ACHN (cell line): ENCODE results near the gene C16orf46.
"Not testable (repeated sequence)": the region's sequence is repeated elsewhere in the genome, so short reads cannot be mapped to it uniquely, and the experiment has no call there.

Experiments
- DNase-seq: peaks from one replicate; pipeline ENCODE4 v3.0.0-alpha.2; 2015
- in situ Hi-C: cut with HindIII; loops from 2 replicates; pipeline ENCODE4 v1.10.0; 2017; ENCODE audit warnings: low sequenced_read_pairs, low pct_ligation_motif_present, low pct_unique_long_range_greater_than_20kb

Gene C16orf46, protein sequence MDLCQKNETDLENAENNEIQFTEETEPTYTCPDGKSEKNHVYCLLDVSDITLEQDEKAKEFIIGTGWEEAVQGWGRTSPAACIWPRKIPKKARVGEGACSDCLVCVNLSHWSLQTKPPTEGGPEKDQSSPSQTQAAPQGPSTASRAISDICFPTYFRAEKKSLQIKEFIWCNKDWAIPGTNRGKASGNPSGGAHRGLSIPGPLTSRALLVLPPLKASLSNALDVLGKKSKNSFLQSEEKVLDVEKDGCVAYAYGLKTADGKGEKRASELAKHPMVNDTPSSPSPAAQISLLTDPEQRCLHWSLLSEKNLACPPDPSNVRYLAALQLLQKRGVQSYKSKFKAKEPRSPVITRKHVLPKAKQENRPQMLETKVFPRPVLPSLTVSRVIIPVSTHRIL

DNA sequence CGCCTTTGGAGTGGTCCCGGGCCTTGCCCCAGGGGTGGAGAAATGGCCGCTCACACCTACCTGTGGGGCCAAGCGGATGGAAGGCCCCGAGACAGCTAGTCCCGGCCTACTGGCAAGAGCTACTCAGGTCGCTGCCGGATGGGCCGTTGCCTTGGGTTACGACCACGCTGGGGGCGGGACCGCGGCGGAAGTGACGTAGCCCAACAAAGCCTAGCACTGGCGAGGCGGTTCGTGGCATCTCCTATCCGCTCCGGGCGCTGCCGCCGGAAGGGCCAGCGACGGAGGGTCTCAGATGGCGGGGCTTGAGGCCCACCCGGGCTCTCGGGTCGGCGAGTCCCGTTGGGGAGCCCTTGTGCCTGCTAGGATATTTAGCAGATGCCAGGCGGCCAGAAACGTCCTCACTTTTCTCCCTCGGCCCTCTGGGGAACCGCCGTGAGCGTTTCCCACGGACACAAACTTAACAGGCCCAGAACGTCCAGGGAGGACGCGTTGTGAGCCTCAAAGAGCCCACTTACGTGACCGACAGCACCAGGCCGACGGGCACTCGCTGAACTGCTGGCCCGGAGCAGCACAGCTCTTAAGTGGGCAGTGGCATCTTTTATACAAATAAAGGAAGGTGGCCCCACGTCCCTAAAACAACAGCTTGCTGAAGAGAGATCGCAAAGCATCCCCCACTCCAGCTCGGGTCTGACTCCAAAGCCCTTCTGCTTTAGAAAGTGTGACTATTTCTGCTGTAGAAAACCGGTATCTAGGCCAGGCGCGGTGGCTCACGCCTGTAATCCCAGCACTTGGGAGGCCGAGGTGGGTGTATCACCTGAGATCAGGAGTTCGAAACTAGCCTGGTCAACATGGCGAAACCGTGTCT is at the start of gene C16orf46:
C16orf46 (minus strand) TSS at position 163 of the 865 bp plus-strand sequence. CDS start 13,283 bp downstream, outside the sequence.
- peak; percentile 98 for DNase-seq
- in situ Hi-C loops = no loop called here

DNA sequence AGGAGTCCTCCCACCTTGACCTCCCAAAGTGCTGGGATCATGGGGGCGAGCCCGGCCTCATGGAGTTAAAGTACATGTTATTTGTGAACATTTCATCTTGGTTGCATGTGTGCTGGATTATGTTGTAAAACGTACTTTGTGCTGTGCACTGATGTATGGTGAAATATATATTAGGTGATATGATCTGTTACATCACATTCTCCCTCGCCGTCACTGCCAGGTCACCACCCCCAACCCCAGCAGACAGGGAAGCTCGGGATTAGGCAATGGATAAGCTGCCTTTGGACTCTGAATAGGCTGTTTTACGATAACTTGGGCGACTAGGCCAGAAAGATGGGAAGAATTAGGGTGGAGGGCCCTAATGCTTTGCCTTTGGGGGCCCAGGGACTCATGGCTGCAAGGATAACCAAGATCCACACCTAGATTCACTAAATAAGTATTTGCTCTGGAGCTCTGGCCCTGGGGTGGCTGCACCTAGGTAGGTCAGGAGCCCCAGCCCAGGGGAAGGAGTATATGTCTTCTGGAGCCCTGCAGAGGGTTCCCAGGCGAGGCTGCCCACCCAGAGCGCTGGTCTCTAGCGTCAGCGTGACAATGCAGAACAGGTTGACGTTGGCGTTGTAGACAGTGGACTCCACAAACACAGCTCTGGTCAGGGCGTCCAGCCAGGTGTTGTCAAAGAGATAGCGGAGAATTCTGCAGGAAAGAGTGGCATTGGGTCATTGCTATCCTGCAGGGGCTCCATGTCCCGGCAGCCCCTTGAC is 46.2 kb upstream of the C16orf46 start:
- in situ Hi-C loops = no loop called here
- no peak for DNase-seq

DNA sequence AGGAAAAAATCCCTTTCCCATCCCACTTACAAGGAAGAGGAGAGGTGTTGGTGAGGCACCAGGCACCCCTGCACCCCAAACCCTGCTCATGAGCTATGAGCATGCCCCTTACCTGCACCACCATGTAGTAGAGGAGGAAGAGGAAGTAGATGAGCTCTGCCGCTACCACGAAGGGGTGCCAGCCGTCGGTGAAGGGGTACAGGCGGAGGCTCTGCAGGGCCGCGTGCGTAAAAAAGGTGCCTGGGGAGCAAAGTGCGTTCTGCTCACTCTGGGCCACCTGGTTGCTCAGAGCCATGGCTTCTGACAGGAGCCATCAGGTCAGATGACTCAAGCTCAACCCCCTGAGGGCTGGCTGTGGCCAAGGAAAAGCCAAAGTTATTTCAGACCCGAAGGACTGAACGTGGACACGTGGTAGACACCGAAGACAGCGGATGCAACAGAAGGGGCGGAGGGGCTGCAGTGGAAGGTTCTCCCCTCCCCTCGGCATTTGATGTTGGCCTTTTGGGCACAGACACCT is 44.5 kb upstream of the C16orf46 start:
- in situ Hi-C loops = no loop called here

DNA sequence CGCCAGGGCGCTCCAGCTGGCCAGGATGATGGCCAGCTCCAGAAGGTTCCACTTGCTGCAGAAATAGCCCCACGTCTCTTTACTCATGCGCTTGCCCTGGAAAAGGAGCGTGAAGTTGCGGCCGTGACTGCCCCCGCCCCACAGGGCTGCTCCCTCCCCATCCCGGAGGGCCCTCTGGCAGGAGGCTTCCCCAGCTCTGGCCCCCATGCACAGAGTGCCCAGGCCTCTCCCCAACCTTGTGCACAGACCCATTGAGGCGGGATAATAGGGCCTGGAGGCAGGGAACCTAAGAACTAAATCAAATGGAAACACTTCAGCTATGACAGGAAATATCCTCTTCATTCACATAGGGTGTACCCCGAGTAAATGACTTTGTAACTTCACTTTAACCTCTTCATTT is 40.4 kb upstream of the C16orf46 start:
- in situ Hi-C loops = no loop called here
- DNase-seq = no peak

More for the DNA sequence above, 44.5 kb upstream of the C16orf46 start:
- DNase-seq = no peak

DNA sequence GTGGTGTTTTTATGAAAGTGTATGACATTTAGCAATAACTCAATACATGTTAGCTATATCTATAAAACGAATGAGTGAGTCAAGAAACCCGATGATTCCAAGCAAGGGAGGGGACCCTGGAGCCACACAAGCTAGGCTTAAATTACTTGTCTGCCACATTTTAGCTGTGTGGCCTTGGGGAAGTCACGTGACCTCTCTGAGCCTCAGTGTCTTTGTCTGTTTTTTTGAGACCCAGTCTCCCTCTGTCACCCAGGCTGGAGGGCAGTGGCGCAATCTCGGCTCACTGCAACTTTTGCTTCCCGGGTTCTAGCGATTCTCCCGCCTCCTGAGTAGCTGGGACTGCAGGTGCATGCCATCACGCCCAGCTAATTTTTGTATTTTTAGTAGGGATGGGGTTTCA is 39.2 kb upstream of the C16orf46 start:
- in situ Hi-C loops = no loop called here
- no peak for DNase-seq

DNA sequence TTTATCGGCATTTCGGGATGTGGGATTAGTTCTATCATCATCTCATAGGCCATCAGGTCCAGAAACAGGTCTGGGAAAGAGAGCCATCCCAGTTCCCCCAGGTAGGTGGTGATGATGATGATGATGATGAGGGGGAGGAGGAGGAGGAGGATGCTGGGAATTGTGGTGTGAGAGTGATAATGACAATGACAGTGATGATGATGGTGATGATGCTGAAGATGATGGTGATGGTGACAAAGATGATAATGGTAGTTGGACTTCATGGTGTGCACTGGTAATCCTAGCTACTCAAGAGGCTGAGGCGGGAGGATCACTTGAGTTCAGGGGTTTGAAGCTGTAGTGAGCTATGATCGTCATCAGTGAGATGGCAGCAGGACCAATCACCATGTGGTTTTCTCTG is 35.4 kb upstream of the C16orf46 start:
- no peak for DNase-seq
- in situ Hi-C loops = no loop called here

DNA sequence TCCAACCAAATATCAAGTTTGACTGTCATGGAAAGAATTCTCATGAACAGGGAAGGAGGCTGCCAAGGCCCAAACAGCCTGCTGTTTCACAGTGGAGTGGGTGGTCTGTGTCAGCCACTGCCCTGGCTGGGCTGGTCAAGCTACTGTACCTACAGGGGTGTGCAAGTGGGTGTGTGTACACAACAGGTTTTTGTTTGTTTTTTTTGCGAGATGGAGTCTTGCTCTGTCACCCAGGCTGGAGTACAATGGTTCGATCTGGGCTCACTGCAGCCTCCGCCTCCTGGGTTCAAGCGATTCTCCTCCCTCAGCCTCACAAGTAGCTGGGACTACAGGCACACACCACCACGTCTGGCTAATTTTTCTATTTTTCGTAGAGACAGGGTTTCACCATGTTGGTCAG is 32.2 kb upstream of the C16orf46 start:
- in situ Hi-C loops, DNase-seq: not testable (repeated sequence)

DNA sequence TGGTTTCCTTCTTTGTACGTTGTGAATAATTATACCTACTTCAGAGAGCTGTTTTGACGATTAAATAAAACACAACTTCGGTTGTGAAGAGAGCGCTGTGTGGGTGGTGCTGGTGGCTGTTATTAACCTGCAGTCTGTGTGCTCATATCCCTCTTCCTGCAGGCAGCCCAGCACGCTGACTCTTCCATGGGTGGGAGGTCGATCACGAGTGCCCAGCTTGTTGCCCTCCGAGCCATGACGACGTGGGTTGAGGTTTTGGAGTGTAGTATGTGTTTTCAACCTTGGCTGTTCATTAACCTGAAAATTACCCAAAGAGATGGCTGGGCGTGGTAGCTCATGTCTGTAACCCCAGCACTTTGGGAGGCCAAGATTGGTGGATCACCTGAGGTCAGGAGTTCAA is 30.5 kb upstream of the C16orf46 start:
- peak; percentile 34 for DNase-seq
- in situ Hi-C loops = no loop called here

DNA sequence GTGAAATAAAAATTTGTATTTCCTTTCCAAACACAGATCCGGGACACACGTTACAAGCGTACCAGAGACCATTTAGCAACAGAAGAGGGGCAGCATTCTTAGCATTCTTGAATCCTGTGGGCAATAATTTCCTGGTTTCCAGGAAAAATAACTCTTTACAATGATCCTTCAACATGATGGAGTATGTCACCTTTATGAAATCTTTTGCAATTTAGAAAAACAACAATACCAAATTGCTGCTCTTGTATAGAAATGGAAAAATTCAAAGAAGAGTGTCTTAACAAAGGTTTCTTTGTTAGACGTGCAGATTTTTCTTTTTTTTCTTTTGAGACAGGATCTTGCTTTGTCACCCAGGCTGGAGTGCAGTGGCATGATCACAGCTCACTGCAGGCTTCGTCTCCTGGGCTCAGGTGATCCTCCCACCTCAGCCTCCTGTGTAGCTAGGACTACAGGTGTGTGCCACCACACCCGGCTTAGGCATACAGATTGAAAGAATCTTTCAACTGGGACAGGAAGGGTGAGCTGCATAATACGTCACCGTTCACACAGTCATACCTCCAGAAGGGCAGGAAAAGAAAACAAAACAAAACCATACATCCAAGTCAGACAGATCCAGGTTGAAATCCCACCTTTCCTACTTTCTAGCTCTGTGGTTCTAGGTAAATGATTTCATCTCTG is 29.9 kb upstream of the C16orf46 start:
- DNase-seq = peak; percentile 11
- in situ Hi-C loops = no loop called here

DNA sequence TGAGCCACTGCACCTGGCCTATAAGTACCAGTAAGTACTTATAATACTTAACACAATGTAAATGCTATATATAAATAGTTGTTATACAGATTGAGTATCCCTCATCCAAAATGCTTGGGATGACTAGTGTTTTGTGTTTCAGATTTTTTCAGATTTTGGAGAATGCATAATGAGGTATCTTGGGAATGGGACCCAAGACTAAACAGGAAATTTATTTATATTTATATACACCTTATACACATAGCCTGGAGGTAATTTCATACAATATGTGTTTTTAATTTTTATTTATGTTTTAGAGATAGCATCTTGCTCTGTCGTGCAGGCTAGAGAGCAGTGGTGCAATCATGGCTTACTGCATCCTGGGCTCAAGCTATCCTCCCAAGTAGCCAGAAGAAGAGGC is 28.9 kb upstream of the C16orf46 start:
- in situ Hi-C loops = no loop called here
- DNase-seq = no peak

DNA sequence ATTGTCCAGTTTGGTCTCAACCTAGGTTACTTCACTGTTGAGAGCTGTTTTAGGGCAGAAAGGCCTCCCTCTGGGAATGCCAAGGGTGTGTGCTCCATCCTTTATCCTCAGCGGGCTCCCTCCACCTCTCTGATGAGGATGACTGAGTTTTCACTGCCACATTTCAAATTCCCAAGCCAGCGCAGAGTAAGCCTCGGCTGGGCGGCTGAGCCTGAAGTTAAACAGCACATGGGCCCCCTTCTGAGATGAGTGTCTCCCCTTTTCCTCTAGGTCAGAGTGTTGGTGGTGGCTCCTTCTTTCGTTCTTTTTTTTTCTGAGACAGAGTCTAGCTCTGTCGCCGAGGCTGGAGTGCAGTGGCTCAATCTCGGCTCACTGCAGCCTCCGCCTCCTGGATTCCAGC is 24.7 kb upstream of the C16orf46 start:
- no peak for DNase-seq
- in situ Hi-C loops = no loop called here

DNA sequence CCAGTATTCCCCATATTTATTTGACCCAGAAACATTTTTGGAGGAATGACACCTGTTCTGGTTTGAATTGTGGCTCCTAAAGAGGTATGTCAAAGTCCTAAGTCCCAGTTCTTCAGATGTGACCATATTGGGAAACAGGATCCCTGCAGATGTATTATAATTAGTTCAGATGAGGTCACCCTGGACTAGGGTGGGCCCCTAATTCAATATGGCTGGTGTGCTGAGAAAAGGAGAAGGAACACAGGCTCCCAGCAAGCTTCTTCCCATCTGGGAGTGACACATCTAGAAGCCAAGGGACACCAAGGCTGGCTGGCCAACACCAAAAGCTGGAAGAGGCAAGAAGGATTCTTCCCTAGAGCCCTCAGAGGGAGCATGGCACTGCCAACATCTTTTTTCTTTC is 22.9 kb upstream of the C16orf46 start:
- in situ Hi-C loops = no loop called here
- no peak for DNase-seq

DNA sequence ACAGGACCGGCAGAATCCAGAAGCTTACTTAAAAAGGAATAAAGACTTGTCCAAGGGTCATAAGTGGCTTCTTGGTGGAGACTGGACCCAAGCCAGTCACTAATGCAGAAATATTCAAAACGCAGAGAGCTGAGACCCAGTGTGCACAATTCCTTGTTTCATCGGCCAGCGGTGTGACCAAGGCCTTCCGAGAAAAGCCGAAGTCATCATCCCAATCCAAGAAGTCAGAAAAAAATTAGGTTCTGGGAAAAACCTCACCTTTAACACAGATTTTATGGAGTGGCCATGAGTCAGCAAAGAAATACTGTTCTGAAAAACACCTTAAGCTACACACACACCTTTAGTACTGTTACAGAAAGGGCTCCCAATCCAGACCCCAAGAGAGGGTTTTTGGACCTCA is 20.2 kb upstream of the C16orf46 start:
- no peak for DNase-seq
- in situ Hi-C loops = no loop called here

DNA sequence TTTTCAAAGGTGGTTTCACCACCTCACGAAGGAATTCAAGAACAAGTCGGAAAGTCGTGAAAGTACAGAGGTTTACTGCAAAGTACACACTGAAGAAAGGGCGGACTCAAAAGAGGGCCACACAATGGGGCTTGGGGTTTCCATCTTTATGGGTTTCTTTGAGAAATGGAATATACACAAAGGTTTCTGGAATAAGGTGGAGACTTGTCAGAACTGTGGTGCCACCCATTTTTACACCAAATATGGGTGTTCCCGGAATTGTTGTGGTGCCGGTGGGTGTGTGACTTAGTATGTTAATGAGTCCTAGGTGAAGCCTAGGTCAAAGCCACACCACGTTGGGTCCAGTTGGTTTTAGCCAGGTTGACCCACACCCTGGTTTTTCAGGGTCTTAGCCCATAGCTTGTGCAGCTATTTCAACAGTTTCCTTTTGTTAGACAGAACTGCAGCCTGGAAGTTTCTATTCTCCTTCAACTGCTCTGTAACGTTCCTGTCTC is 19.7 kb upstream of the C16orf46 start:
- no peak for DNase-seq
- in situ Hi-C loops = no loop called here

DNA sequence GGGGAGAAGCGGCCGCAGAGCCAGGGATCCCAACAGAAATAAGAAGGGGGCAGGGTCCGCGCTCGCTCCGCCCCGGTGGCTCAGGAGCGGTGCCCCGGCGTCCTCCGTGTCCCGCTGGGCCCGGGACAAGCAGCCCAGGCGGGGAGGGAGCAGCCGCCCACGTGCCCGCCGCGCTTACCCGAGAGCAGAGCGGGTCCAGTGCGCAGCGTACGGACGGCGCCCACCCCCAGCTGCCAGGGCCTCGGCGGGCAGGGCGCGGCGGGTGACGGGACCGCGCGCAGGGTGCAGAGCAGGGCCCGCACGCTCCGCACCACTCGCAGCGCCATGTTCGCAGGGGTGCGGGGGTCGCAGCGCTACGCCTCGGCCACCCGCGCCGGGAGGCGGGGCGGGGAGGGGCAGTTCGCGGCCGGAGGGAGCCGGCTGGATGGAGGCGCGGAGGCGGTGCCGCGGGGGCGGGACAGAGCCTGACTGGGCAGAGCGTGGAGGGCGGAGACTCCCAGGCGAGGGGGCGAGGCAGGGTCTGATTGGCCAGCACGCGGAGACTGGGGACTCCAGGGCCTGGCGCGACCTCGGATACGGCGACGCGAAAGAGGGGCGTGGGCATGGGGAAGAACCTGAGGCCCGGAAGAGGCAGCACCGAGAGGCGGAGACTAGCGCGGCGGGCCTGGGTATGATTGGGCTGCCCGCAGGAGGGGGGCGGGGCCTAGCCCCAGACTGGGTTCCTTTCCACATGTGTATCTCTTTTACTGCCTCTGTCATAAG is 19.1 kb upstream of the C16orf46 start, which contains the start of gene GCSH:
GCSH (minus strand) TSS at position 443 of the 762 bp plus-strand sequence; CDS start at position 326, 117 bp downstream.
- in situ Hi-C loops = no loop called here
- DNase-seq = peak; percentile 99

DNA sequence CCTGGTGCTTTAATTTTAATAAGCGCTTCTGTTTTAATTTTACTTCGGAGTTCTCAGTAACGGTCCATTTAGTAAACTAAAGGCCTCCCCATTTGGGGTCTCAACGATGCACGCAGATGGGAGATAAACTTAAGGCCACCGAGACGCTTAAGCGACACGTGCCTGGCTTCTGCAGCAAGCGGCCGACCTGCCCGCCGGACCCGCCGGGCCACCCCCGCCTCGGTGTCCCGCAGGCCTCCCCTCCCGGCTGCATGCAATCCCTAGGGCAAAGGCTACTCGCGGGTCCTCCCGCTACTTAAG is 18.6 kb upstream of the C16orf46 start:
- DNase-seq = no peak
- in situ Hi-C loops = no loop called here

DNA sequence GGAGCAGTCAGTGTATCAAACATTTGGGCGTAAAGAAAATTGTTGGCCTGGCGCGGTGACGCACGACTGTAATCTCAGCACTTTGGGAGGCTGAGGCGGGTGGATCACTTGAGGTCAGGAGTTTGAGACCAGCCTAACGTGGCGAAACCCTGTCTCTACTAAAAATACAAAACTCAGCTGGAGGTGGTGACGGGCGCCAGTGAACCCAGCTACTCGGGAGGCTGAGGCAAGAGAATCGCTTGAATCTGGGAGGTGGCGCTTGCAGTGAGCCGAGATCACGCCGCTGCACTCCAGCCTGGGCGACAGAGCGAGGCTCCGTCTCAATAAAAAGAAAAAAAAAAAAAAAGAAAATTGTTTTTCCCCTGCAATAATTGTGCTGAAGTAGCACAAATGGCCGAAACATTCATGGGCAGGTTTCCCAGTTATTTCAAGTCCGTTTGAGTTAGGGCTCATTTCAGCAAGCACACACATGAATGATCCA is 17.8 kb upstream of the C16orf46 start:
- in situ Hi-C loops = no loop called here
- DNase-seq = peak; percentile 20
